HepG2 (cell line): ENCODE measurements around the gene TBC1D22A. TPM values are rescaled to one million over a fixed set of nuclear protein-coding genes. Genes with fewer than 3 reads are reported as not detected.

Source experiments
- ATAC-seq: fragments of 200-7000 bp; cut with Tn5 transposase; 3 replicates; pipeline ENCODE4 v1.9.1; 2020; ENCODE audit warnings: mild to moderate bottlenecking, moderate library complexity
- BruUV-seq: library from RNA; stranded (reverse); fragments of 400-500 nt; replicated peaks from 2 replicates; lab custom pipeline; 2021; lab: Mats Ljungman, UMichigan
- CTCF ChIA-PET: fragments of 300-600 bp; formaldehyde crosslinking; extraction: SDS; loops from one replicate; lab custom pipeline; 2021; ENCODE audit warnings: low total read pairs, inconsistent platforms, low intra/inter-chr PET ratio; lab: Yijun Ruan, JAX
- POLR2A ChIA-PET: fragments of 350-600 bp; sonication (Branson Sonifier 250); formaldehyde crosslinking; loops from one replicate; lab custom pipeline; 2020; ENCODE audit warnings: antibody characterized with exemption, inconsistent platforms; lab: Yijun Ruan, JAX
- DNase-seq: peaks from one replicate; pipeline ENCODE4 v3.0.0-alpha.2; 2015; ENCODE audit warnings: low spot score
- FAIRE-seq: peaks from 3 replicates; lab custom pipeline; 2011; peaks lifted over from hg19 to GRCh38; lab: Jason Lieb, UNC
- H2AFZ ChIP-seq: one replicate; pipeline ENCODE4 v1.6.1; 2011; ENCODE audit warnings: low read length, inconsistent platforms
- H3K27ac ChIP-seq: fragments of 300-600 bp; 3 replicates; pipeline ENCODE4 v1.8.0; 2011; ENCODE audit warnings: mixed run types, mild to moderate bottlenecking, mixed read lengths, low read length, inconsistent platforms; ENCODE audit not compliant: insufficient read depth; ENCODE audit errors: extremely low read length
- H3K27me3 ChIP-seq, 2 experiments: fragments of 200-600 bp in 1 of 2; 2 replicates in 1 of 2; 3 replicates in 1 of 2; pipeline versions ENCODE4 v1.6.0 to v1.8.0; 2011; ENCODE audit warnings: low read length in 2 of 2, mild to moderate bottlenecking in 2 of 2, moderate library complexity in 2 of 2, inconsistent platforms in 1 of 2; ENCODE audit not compliant: insufficient read depth in 2 of 2, control insufficient read depth in 1 of 2
- H3K36me3 ChIP-seq, 2 experiments: fragments of 200-600 bp in 1 of 2; replicated peaks in 1 of 2; 2 replicates in 1 of 2; 3 replicates in 1 of 2; pipeline versions ENCODE4 v1.5.1 to v1.8.0; 2011; ENCODE audit warnings: low read length in 2 of 2, inconsistent platforms in 1 of 2; ENCODE audit not compliant: insufficient read depth in 2 of 2, control insufficient read depth in 1 of 2
- H3K4me1 ChIP-seq: 2 replicates; pipeline ENCODE4 v1.5.1; 2012; ENCODE audit warnings: low read length, inconsistent platforms; ENCODE audit not compliant: insufficient read depth
- H3K4me2 ChIP-seq: 2 replicates; pipeline ENCODE4 v1.6.0; 2011; ENCODE audit warnings: low read depth, low read length, inconsistent platforms
- H3K4me3 ChIP-seq, 3 experiments: fragments of 200-600 bp in 1 of 3; sonication (generic), shearing (Covaris generic) in 1 of 3; replicated peaks in 1 of 3; 2 replicates each; pipeline ENCODE4 v1.5.1; 2011 to 2016; ENCODE audit warnings: low read length in 3 of 3, inconsistent platforms in 2 of 3, low read depth in 2 of 3, mild to moderate bottlenecking in 2 of 3, control low read depth in 1 of 3, mixed read lengths in 1 of 3; ENCODE audit not compliant: insufficient read depth in 1 of 3
- H3K79me2 ChIP-seq: one replicate; pipeline ENCODE4 v1.6.1; 2011; ENCODE audit warnings: low read length, inconsistent platforms; ENCODE audit not compliant: insufficient read depth
- H3K9ac ChIP-seq: 2 replicates; pipeline ENCODE4 v1.6.0; 2011; ENCODE audit warnings: mild to moderate bottlenecking, low read depth, low read length, inconsistent platforms; ENCODE audit not compliant: insufficient read depth
- H3K9me3 ChIP-seq: 2 replicates; pipeline ENCODE4 v1.5.1; 2012; ENCODE audit warnings: mild to moderate bottlenecking, low read length
- H4K20me1 ChIP-seq: 2 replicates; pipeline ENCODE4 v1.6.0; 2011; ENCODE audit warnings: inconsistent platforms, mild to moderate bottlenecking, low read length, moderate library complexity; ENCODE audit not compliant: insufficient read depth
- AFF4 ChIP-seq: sonication (generic); formaldehyde crosslinking; IDR thresholded peaks from 2 replicates; pipeline ENCODE4 v1.4.0; 2020; ENCODE audit warnings: missing genetic modification reagents
- AGO2 ChIP-seq: fragments of 200-400 bp; formaldehyde crosslinking; optimal IDR thresholded peaks from 2 replicates; pipeline ENCODE3; 2017; ENCODE audit warnings: mild to moderate bottlenecking, low read depth, low read length, moderate library complexity
- AHR ChIP-seq: IDR thresholded peaks from 2 replicates; pipeline ENCODE4 v1.6.1; 2018; ENCODE audit warnings: missing genetic modification reagents, missing compliant biosample characterization
- GPN1 ChIP-seq: sonication (generic); formaldehyde crosslinking; IDR thresholded peaks from 2 replicates; pipeline ENCODE4 v1.5.1; 2020; ENCODE audit warnings: missing genetic modification reagents, borderline replicate concordance
- KAT8 ChIP-seq: IDR thresholded peaks from 2 replicates; pipeline ENCODE4 v1.6.1; 2016; ENCODE audit warnings: missing genetic modification reagents, missing compliant biosample characterization
- NFE2L2 ChIP-seq: fragments of 150-350 bp; IDR thresholded peaks from 2 replicates; pipeline ENCODE4 v1.6.1; 2014; ENCODE audit warnings: low read length
- SCMH1 ChIP-seq: sonication (generic); formaldehyde crosslinking; IDR thresholded peaks from 2 replicates; pipeline ENCODE4 v1.9.0; 2021; ENCODE audit warnings: missing genetic modification reagents, mild to moderate bottlenecking, borderline replicate concordance
- SKI ChIP-seq: fragments of 450-650 bp; IDR thresholded peaks from one replicate; pipeline ENCODE4 v1.6.1; 2018; ENCODE audit warnings: mild to moderate bottlenecking; ENCODE audit not compliant: partially characterized antibody
- SOX5 ChIP-seq: IDR thresholded peaks from 2 replicates; pipeline ENCODE4 v1.6.1; 2016; ENCODE audit warnings: borderline replicate concordance
- SP4 ChIP-seq: sonication (generic); formaldehyde crosslinking; IDR thresholded peaks from 2 replicates; pipeline ENCODE4 v1.8.1; 2023; ENCODE audit warnings: mild to moderate bottlenecking, missing genetic modification reagents
- SRSF1 ChIP-seq: fragments of 200-400 bp; formaldehyde crosslinking; optimal IDR thresholded peaks from 2 replicates; pipeline ENCODE3; 2017; ENCODE audit warnings: mild to moderate bottlenecking, low read depth, low read length, moderate library complexity
- TBX3 ChIP-seq: fragments of 450-650 bp; IDR thresholded peaks from 2 replicates; pipeline ENCODE4 v1.6.1; 2017; ENCODE audit warnings: antibody characterized with exemption, mild to moderate bottlenecking, inconsistent platforms, borderline replicate concordance
- ZFP1 ChIP-seq: IDR thresholded peaks from 2 replicates; pipeline ENCODE4 v1.6.1; 2016
- ZNF232 ChIP-seq: sonication (generic); formaldehyde crosslinking; IDR thresholded peaks from 2 replicates; pipeline ENCODE4 v1.4.0; 2020; ENCODE audit warnings: missing genetic modification reagents, borderline replicate concordance
- ZNF703 ChIP-seq: sonication (generic); formaldehyde crosslinking; IDR thresholded peaks from 2 replicates; pipeline ENCODE4 v1.5.1; 2020; ENCODE audit warnings: missing genetic modification reagents, mild to moderate bottlenecking, moderate library complexity, borderline replicate concordance
- WGBS: methylation state at CpG from one replicate; pipeline ENCODE4 v1.1.6; 2017; ENCODE audit warnings: low lambda C conversion rate; 5-methylcytosine and 5-hydroxymethylcytosine counted together
- in situ Hi-C: cut with HindIII; loops from 2 replicates; pipeline ENCODE4 v1.10.0; 2017; ENCODE audit warnings: low pct_unique_long_range_greater_than_20kb; ENCODE audit not compliant: extremely low pct_ligation_motif_present
- intact Hi-C: fragments of 100-400 bp; cut with micrococcal nuclease; formaldehyde crosslinking; loops from one replicate; pipeline ENCODE4 v1.10.0; 2022; ENCODE audit not compliant: unreplicated experiment
- polyA plus RNA-seq, 8 experiments: library from polyadenylated mRNA; depleted of rRNA in 3 of 8; stranded (reverse) in 7 of 8; unstranded in 1 of 8; fragments of >200 nt; fragmentation: Illumina TruSeq in 4 of 8; extraction: Trizol in 4 of 8; gene quantifications; 2 replicates each; pipeline versions ENCODE4 v1.2.1 to v1.2.3, GENCODE V29; 2011 to 2016; ENCODE audit warnings: low read depth in 4 of 8, missing spikeins in 1 of 8, mixed read lengths in 1 of 8; ENCODE audit not compliant: insufficient read depth in 1 of 8
- total RNA-seq, 5 experiments: library from RNA; depleted of rRNA; stranded (reverse); fragments of >200 nt; fragmentation: Illumina TruSeq; extraction: Trizol; gene quantifications; 2 replicates each; pipeline ENCODE4 v1.2.3, GENCODE V29; 2016; ENCODE audit warnings: low read depth in 1 of 5

The TBC1D22A gene
- total and polyA plus RNA-seq, 2 of the 13 experiments (the other 11 are each of a cell fraction or from before 2014, with no cell fraction given), result 17.3 to 18.0 TPM

GRCh38 chr22:47157486-47158270, 395.2 kb downstream of the TBC1D22A start:
- DNase-seq (no peak), ATAC-seq (no peak), FAIRE-seq (no peak)
- peaks cover 2% of the 10 kb centered on the region; the same call in 1 of the 2 replicates for H3K4me1 ChIP-seq
- H3K36me3 ChIP-seq, result peaks cover 3 to 9% of the 10 kb centered on the region in 2 experiments; a peak in 4 of 5 replicates
- H3K9ac ChIP-seq, result no peak overlapping the region
- H4K20me1 ChIP-seq, result peaks cover 4% of the 10 kb centered on the region; the same call in 1 of the 2 replicates
- WGBS, result 96% methylated on average over 26 of the region's 37 CpGs
- H3K27ac ChIP-seq, result no peak overlapping the region
- H3K4me2 ChIP-seq, result no peak overlapping the region
- H3K79me2 ChIP-seq, result no peaks in the 10 kb centered on the region
- no peaks in the 10 kb centered on the region for H3K27me3 ChIP-seq
- H3K9me3 ChIP-seq, result no peaks in the 10 kb centered on the region
- ChIA-PET CTCF (no interaction called here), POLR2A (no interaction called here)
- TF ChIP-seq AGO2 (peak; percentile 0), ZNF232 (CRISPR knock-in tag) (no peak)
- H3K4me3 ChIP-seq, result no peak overlapping the region
- H2AFZ ChIP-seq, result no peak overlapping the region
- in situ Hi-C loops (no loop called here), intact Hi-C loops (no loop called here)
- no TSS peak for BruUV-seq

GRCh38 chr22:47158457-47158856, 396.0 kb downstream of the TBC1D22A start:
- no peaks in the 10 kb centered on the region for H3K79me2 ChIP-seq
- in situ Hi-C loops (no loop called here), intact Hi-C loops (no loop called here)
- no peak overlapping the region for H2AFZ ChIP-seq
- ChIA-PET CTCF (no interaction called here), POLR2A (no interaction called here)
- 100% methylated on average over 6 of the region's 11 CpGs for WGBS
- ATAC-seq, result no peak
- no TSS peak for BruUV-seq
- H3K9me3 ChIP-seq, result no peaks in the 10 kb centered on the region
- H4K20me1 ChIP-seq, result no peaks in the 10 kb centered on the region
- H3K4me1 ChIP-seq, result peaks cover 10% of the 10 kb centered on the region
- no peak overlapping the region for H3K4me3 ChIP-seq
- no peaks in the 10 kb centered on the region for H3K27me3 ChIP-seq
- no peak overlapping the region for H3K9ac ChIP-seq
- peaks cover 4 to 9% of the 10 kb centered on the region in 2 experiments; a peak in 4 of 5 replicates for H3K36me3 ChIP-seq
- H3K4me2 ChIP-seq, result no peak overlapping the region
- FAIRE-seq, result no peak
- H3K27ac ChIP-seq, result no peak overlapping the region
- no peak for DNase-seq
- TF ChIP-seq AFF4 (CRISPR knock-in tag), result no peak
- no peak for TF ChIP-seq KAT8
- no peak for TF ChIP-seq ZNF703 (CRISPR knock-in tag)
- no peak for TF ChIP-seq SRSF1
- no peak for TF ChIP-seq TBX3
- TF ChIP-seq NFE2L2, result no peak
- no peak for TF ChIP-seq SKI
- no peak for TF ChIP-seq SP4 (CRISPR knock-in tag)
- TF ChIP-seq ZFP1 (CRISPR knock-in tag), result no peak
- no peak for TF ChIP-seq AHR (CRISPR knock-in tag)
- TF ChIP-seq SCMH1 (CRISPR knock-in tag), result no peak
- TF ChIP-seq SOX5, result no peak
- TF ChIP-seq GPN1 (CRISPR knock-in tag), result no peak
